ENCODE measurements around the gene CASP6.
A peak's percentile ranks its signal among the peaks of the same experiment; 100 is the strongest.

CASP6 gene

GRCh38 chr4:109702950-109703663, at the start of gene CASP6:
TSS of gene CASP6 (minus strand) at chr4:109703445. CDS start at chr4:109703395, 50 bp downstream.
- peak; percentile 5 for DNase-seq

- DNase-seq, result no peak
These were observed 49.3 kb upstream of the CASP6 start for GRCh38 chr4:109752525-109752924.

GRCh38 chr4:109751852-109752251, 48.6 kb upstream of the CASP6 start:
- DNase-seq, result no peak

GRCh38 chr4:109750652-109751244, 47.5 kb upstream of the CASP6 start:
- DNase-seq, result no peak

- no peak for DNase-seq
These were observed 46.3 kb upstream of the CASP6 start for GRCh38 chr4:109749388-109750082.

- DNase-seq, result no peak
These were observed 44.9 kb upstream of the CASP6 start for GRCh38 chr4:109748114-109748513.

- DNase-seq, result no peak
These were observed 43.5 kb upstream of the CASP6 start for GRCh38 chr4:109746728-109747127.

- DNase-seq, result no peak
These were observed 42.6 kb upstream of the CASP6 start for GRCh38 chr4:109745830-109746229.

GRCh38 chr4:109739547-109739946, 36.3 kb upstream of the CASP6 start:
- DNase-seq, result no peak

- DNase-seq, result no peak
These were observed 35.0 kb upstream of the CASP6 start for GRCh38 chr4:109738104-109738872.

- peak; percentile 2 for DNase-seq
These were observed 32.5 kb upstream of the CASP6 start for GRCh38 chr4:109735566-109736365.

- no peak for DNase-seq
These were observed 30.5 kb upstream of the CASP6 start for GRCh38 chr4:109733728-109734127.

- no peak for DNase-seq
These were observed 27.6 kb upstream of the CASP6 start for GRCh38 chr4:109730619-109731545.

- DNase-seq, result no peak
These were observed 26.7 kb upstream of the CASP6 start, which contains the start of gene PLA2G12A for GRCh38 chr4:109729718-109730618. TSS of gene PLA2G12A (minus strand) at chr4:109730070. CDS start at chr4:109729809, 261 bp downstream.

GRCh38 chr4:109729117-109729717, 26.0 kb upstream of the CASP6 start:
- DNase-seq, result no peak

GRCh38 chr4:109728385-109728784, 25.1 kb upstream of the CASP6 start:
- DNase-seq, result no peak

GRCh38 chr4:109723110-109723509, 19.9 kb upstream of the CASP6 start:
- no peak for DNase-seq

GRCh38 chr4:109722357-109722756, 19.1 kb upstream of the CASP6 start:
- no peak for DNase-seq

- DNase-seq, result no peak
These were observed 17.8 kb upstream of the CASP6 start for GRCh38 chr4:109721033-109721432.

- DNase-seq, result no peak
These were observed 16.4 kb upstream of the CASP6 start for GRCh38 chr4:109719604-109720003.

Measured in NCI-H524 treated with DMSO at 0.1 percent for 48 hours (cell line).